SKM-1 treated with dmso at 0.1 percent for 144 hours (cell line): ENCODE results near the gene PLA2G4E.

Source experiments
- DNase-seq: peaks from one replicate; lab custom pipeline; 2025; ENCODE audit not compliant: unreplicated experiment; lab: John Stamatoyannopoulos, UW

The PLA2G4E gene

DNA sequence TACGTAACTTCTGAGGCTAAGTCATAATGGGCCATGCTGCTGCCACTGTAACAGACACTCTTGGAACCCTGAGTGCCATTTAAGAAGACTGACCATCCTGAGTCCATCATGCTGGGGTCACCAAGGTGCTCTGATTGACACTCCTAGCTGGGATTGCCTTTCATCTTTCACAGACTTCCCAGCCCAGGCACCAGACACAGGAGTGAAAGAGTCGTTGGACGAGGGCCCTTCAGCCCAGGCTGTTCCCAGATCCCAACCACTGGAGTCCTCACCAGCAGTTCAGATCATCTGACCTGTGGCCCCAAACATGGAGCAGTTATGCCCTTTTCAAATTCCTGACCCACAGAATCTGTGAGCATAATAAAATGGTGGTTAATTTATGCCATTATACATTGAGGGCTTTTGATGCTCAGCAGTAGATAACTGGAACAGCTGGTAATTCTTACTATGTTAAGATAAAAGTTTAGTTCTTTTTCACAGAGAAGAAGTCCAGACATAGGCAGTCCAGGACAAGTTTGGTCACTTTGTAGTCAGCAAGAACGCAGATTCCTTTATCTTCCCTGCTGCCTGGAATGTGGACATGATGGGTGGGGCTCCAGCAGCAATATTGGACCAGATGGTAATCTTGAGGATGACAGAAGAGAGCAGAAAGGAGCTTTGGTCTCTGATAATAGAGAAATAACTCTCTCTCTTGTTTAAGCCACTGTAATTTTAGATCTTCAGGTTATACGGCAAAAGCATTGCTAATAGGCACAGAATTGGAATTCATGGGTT is 41.2 kb downstream of the PLA2G4E start:
- no peak for DNase-seq

GRCh38 chr15:41978534-41978933 is 42.3 kb downstream of the PLA2G4E start:
- DNase-seq, result no peak

DNA sequence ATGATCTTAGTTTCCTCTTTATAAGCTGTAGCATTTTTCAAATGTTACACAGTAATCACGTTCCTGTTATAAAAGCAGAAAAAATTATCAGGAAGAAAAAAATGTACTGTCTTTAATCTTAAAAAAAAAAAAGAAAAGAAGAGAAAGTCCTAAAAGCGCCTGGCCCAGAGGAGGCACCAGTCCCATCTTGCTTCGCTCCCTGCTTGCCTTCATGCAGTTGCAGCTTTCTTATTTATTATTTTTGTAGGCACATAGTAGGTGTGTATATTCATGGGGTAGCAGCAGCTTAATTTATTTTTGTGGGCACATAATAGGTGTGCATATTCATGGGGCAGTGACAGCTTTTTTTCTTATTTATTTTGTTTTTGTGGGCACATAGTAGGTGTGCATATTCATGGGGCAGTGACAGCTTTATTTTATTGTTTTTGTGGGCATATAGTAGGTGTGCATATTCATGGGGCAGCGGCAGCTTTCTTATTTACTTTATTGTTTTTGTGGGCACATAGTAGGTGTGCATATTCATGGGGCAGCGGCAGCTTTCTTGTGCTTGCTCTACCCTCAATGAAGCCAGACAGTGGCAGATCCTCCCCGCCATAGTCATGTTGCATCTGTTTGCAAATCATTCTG is 43.0 kb downstream of the PLA2G4E start:
- no peak for DNase-seq

GRCh38 chr15:41975669-41976068 is 45.2 kb downstream of the PLA2G4E start:
- DNase-seq, result no peak

- DNase-seq, result no peak
Observed at GRCh38 chr15:41974041-41974440, 46.8 kb downstream of the PLA2G4E start.

DNA sequence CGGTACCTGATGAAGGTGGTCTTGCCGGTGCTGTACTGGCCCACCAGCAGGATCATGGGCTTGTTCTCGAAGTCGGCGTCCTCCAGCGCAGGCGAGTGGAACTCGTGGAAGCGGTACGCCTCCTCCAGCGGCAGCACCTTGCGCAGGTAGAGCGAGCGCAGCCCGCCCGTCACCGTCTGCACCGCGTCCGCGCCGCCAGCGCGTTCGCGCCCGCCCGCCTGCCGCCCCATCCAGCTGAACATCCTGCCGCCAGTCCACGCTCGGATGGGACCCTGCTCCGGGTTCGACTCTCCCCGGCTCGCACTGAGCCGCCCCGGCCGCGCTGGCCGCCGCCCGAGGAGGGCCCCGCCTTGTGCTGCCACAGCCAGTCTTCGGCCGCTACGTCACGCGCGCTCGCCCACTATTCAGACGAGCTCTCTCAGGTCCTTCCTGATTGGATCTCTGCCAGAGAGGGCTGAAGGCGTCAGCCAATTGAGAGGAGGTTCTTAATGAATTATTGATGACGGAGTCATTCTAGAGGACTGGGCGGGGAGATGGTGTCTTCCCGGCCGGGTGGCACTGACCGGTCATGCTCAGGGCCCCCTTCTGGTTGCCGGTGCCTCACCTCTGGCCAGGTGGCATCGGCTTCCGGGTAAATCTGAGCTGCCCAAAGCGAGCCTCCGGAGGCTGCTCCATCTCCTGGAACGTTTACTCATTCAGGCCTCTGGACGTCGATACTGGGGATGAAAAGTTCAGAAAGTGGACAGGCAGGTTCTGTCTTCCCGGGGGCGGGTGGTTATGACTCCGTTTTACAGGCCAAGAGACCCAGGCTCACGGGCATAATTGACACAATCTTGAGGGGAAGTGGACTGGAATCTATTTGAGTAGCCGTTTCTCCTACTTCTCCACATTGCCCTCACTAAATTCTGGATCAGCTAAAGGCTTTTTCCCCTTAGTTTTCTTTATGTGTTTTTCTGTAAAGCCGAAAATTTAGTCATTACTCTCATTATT is 48.3 kb downstream of the PLA2G4E start, which contains the start of gene EHD4:
Gene EHD4, minus strand, starts transcription at position 305 of the 990 bp plus-strand sequence. Its CDS starts 63 bp downstream, at position 242.
- peak; percentile 71 for DNase-seq

GRCh38 chr15:41971895-41972252 is 49.0 kb downstream of the PLA2G4E start:
- DNase-seq, result no peak

DNA sequence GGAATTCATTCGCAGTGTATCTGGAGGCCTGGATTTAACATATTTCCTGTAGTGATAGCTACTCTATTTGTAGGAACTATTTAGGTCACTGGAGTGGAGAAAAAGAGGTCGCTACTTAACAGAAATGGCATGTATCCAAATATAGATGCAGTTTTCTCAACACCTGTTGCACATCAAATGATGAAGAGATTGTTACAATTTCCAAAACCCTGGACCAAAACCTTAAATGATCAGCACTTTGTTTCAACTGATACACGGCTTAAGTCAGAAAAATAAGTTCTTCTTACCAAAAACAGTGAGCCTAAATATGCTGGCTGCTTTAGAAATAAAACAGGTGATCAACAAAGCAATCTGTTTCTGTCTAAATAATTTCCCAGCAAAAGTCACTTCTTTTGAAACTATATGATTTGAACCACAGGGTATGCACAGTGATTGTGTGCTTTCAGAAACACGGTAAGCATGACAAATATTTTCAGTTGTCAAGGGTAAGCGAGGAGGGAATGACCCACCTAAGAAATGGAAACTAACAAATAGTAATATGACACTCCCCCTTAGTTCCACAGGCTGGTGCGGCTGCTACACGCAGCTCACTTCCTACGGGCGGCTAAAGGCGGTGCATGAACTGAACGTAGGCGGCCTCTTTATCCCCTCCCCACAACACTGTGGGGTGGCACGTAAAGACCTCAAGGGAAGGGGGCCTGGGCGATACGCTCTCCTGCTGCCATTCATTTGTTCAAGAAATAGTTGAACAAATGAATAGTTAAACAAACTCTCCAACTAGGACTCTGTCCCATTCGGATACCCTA is 49.5 kb downstream of the PLA2G4E start:
- no peak for DNase-seq

GRCh38 chr15:41970456-41970855 is 50.4 kb downstream of the PLA2G4E start:
- DNase-seq, result no peak

GRCh38 chr15:41969851-41970431 is 50.9 kb downstream of the PLA2G4E start:
- no peak for DNase-seq

GRCh38 chr15:41968701-41969100 is 52.1 kb downstream of the PLA2G4E start:
- DNase-seq, result no peak

DNA sequence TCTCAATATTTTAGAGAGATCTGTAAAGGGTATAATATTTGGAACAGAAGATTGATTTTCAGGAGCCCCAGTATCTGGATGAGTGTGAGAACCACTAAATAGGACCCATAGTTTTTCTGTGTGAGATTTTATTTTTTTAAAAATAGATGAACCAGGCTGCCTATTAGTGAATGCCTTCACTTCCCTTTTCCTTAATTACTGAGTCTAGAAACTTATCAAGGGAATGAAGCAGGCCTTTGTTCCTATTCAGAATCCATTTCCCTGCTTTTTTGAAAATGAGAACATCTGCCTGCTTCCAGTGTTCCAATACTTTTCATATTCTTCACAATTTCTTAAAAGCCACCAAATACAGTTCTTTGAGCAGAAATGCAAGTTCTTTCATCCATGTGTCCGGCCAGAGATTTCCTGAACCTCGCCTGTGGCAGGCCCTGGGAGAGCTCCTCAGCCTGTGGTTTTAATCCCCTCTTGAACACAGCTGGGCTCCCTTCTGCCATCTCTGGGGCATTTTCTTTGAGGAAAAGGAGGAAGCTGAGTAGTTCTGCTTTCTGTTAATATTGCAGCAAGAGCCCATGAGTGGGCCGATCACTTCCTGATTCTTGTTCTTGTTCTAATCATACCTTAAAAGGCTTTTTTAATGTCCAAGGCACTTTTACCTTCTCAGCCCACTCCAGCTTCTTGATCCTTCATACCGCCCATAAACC is 53.2 kb downstream of the PLA2G4E start:
- peak; percentile 93 for DNase-seq

GRCh38 chr15:41966920-41967465 is 53.8 kb downstream of the PLA2G4E start:
- no peak for DNase-seq

DNA sequence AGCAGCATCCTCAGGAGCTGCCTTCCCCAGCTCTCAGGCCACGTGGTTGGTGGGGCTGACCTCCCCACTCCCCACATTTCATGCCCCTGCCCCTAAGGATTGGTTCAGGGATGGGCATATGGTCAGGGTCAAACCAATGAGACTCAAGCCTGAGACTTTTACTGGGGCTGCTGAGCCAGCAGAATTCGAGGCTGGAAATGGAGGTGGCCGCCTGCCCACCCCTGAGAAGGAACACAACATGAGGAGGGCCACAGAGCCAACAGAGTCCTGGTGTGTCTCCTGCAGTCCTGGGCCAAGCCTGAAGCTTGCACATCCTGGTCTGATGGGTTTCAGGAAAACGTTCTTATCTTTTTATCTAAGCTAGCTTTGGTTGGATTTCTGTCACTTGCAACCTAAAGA is 54.4 kb downstream of the PLA2G4E start:
- no peak for DNase-seq

DNA sequence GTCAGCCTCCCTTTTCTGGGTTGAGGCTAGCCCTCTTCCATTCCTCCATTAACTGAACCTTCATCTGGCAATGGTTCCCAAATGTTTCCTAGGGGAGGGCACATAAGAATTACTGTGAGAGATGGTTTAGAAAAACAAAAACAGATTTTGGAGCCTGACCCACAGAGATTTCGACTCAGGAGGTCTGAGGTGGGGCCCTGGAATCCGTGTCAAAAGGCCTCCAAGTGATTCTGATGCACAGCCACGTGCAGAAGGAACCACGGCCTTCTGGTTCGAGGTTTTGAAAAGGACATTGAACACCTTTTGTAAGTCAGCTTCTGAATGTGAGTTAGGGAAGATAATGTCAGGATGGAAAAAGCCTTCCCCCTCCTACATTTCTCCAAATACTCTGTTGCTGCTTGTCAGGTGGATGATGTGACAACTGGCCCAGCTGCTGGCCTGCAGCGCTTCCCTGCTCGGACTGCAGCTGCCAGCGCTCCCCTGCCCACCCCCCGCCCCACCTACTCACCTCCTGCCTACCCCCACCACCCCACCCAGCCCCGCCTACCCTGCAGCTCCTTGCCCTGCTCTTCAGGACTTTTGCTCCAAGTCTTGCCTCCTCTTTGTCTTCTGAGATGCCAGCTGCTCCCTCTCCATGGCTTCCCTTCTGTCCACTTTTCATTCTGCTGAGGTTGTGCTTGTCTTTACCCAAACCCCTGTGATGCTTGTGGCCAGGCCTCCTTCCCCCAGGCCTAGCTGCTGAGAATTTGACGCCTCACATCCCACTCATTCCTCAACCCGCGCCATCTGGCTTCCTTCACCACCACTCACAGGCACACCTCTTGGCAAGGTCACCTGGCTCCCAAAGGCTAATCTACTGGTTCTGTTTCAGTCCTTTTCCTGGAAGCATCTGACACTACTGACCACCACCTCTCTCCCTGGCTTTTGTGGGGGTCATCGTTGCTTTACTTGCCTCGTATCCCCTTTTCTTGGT is 55.1 kb downstream of the PLA2G4E start:
- no peak for DNase-seq

DNA sequence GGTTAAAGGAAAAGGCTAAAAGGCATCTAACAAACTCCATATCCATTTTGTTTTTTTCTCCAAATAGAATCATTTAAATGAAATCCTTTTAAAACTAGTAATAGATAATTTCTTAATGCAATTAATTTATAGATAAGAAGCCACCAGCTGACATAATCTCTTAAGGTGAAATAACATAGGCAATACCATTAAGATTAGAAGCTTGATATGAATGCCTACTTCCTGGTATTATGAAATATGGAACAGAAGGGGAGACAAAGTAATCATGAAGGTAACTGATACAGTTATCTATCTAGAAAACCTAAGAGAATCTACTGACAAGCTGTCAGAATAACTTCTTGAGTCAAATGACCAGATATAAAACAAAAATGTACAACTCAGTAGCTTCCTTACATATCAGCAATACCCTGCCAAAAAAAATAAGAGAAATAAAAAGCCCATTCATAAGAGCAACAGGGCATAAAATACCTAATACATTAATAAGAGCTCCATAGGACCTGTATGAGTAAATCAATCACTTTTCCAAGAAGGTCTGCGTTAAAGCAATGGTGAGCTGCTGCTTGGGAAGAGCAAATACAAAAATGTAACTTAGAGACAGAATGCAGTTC is 59.1 kb downstream of the PLA2G4E start:
- no peak for DNase-seq

DNA sequence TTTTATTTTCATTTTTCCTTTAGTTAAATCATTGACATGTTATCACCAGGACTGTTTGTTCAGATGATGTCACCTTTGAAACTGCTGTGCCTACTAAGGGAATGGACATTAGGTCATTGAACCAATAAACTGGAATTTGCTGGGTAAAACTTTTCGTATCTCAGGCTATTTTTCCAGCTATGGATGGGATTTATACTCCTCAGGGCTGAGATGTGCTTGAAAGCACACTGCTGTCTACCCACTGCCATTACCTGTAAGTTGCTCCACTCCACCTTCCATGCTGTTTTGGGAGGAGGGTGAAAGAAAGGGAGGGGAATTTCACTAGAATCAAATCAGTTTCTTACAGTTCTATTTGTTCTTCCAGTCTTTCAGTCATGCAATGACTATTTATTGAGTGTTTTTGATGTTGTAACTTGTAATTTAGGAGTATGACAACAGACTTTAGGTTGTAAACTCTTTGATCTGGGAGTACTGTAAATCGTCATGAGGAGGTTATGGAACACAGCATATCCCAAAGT is 59.8 kb downstream of the PLA2G4E start:
- DNase-seq, result no peak

GRCh38 chr15:41958002-41958420 is 62.8 kb downstream of the PLA2G4E start:
- DNase-seq, result no peak
